ENCODE results near the gene PPP2R3C. TPM values are rescaled to one million over a fixed set of nuclear protein-coding genes. Genes with fewer than 3 reads are reported as not detected.

Gene PPP2R3C
- total and polyA plus RNA-seq, 2 of the 13 experiments (the other 11 are each of a cell fraction or from before 2014, with no cell fraction given) = 63.4 to 102 TPM

DNA sequence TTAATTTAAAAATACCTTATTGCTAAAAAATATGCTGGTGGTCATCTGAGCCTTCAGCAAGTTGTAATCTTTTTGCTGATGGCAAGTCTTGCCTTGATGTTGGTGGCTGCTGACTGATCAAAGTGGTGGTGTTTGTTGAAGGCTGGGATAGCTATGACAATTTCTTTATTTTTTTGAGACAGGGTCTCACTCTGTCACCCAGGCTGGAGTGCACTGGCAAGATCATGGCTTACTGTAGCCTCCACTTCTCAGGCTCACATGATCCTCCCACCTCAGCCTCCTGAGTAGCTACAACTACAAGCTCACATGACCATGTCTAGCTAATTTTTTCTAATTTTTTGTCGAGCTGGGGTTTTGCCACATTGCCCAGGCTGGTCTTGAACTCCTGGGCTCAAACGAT is 25.4 kb upstream of the PPP2R3C start:
- POLR2A ChIA-PET = interaction anchor here (0.5 to 1.6 kb wide), 4 partner anchors 41 to 257 kb away, joined by 3 to 19 read pairs (median 8); partner anchors contain the start of genes NFKBIA and PSMA6
- peak; percentile 18 for ATAC-seq
- Histone ChIP-seq H3K4me1 (ENCODE audit: insufficient read depth, low read length) (peaks cover 33% of the 10 kb centered on the region), H3K9ac (ENCODE audit: insufficient read depth, low read depth, low read length) (no peak overlapping the region), H3K4me2 (ENCODE audit: low read depth, low read length) (no peak overlapping the region), H4K20me1 (ENCODE audit: insufficient read depth, low read length) (no peaks in the 10 kb centered on the region), H3K27ac (ENCODE audit: extremely low read length, insufficient read depth, low read length) (peak overlapping the region; percentile 3), H3K36me3 (replicated peaks in 1 of 2; ENCODE audit: control insufficient read depth in 1 of 2, insufficient read depth in 2 of 2, low read length in 2 of 2) (0 out of 5 replicates have a peak, but pooled peaks cover under 1 to 1% of the 10 kb centered on the region in 2 experiments), H2AFZ (ENCODE audit: low read length) (no peak overlapping the region), H3K4me3 (replicated peaks in 1 of 3; ENCODE audit: insufficient read depth in 1 of 3, low read depth in 2 of 3, low read length in 3 of 3) (no peak overlapping the region), H3K79me2 (ENCODE audit: insufficient read depth, low read length) (peaks cover 23% of the 10 kb centered on the region), H3K27me3 (ENCODE audit: control insufficient read depth in 1 of 2, insufficient read depth in 2 of 2, low read length in 2 of 2) (no peaks in the 10 kb centered on the region), H3K9me3 (ENCODE audit: low read length) (no peaks in the 10 kb centered on the region)
- no peak for FAIRE-seq
- WGBS (ENCODE audit: low lambda C conversion rate) = 73% methylated on average over 2 of the region's 2 CpGs
- CTCF ChIA-PET (ENCODE audit: low intra/inter-chr PET ratio, low total read pairs) = no interaction called here
- intact Hi-C loops (cut with micrococcal nuclease; ENCODE audit: unreplicated experiment) (loop anchor here (10.0 kb wide), 1 partner anchor 668 kb away; no protein-coding TSS in a partner anchor), in situ Hi-C loops (cut with HindIII; ENCODE audit: extremely low pct_ligation_motif_present, low pct_unique_long_range_greater_than_20kb) (loop anchor here (5.0 to 25.0 kb wide), 2 partner anchors 260 to 665 kb away; partner anchors contain the start of gene RALGAPA1)
- no TSS peak for BruUV-seq (replicated peaks)
- DNase-seq (ENCODE audit: low spot score) = no peak
- TF ChIP-seq, protein P1, sequence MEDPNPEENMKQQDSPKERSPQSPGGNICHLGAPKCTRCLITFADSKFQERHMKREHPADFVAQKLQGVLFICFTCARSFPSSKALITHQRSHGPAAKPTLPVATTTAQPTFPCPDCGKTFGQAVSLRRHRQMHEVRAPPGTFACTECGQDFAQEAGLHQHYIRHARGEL (CRISPR knock-in tag; IDR thresholded peaks at IDR 0.05) = no peak
- TF ChIP-seq TBX2 (CRISPR knock-in tag; IDR thresholded peaks at IDR 0.05; ENCODE audit: borderline replicate concordance) = no peak
- TF ChIP-seq MTF2 (CRISPR knock-in tag; IDR thresholded peaks at IDR 0.05; ENCODE audit: borderline replicate concordance) = no peak
- TF ChIP-seq ZMYM3 (CRISPR knock-in tag; IDR thresholded peaks at IDR 0.05) = peak; percentile 76
- TF ChIP-seq, protein P2, sequence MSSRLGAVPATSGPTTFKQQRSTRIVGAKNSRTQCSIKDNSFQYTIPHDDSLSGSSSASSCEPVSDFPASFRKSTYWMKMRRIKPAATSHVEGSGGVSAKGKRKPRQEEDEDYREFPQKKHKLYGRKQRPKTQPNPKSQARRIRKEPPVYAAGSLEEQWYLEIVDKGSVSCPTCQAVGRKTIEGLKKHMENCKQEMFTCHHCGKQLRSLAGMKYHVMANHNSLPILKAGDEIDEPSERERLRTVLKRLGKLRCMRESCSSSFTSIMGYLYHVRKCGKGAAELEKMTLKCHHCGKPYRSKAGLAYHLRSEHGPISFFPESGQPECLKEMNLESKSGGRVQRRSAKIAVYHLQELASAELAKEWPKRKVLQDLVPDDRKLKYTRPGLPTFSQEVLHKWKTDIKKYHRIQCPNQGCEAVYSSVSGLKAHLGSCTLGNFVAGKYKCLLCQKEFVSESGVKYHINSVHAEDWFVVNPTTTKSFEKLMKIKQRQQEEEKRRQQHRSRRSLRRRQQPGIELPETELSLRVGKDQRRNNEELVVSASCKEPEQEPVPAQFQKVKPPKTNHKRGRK (CRISPR knock-in tag; IDR thresholded peaks at IDR 0.05) = no peak
- TF ChIP-seq FOXP1 (IDR thresholded peaks at IDR 0.05) = no peak
- no peak for TF ChIP-seq FOXP1 (CRISPR knock-in tag; IDR thresholded peaks at IDR 0.05)
- TF ChIP-seq ZNF496 (CRISPR knock-in tag; IDR thresholded peaks at IDR 0.05; ENCODE audit: insufficient replicate concordance) = no peak
- TF ChIP-seq ZMAT3 (CRISPR knock-in tag; conservative IDR thresholded peaks at IDR 0.05) = 0 out of 2 replicates have a peak, but pooled peaks have one; percentile 7
- TF ChIP-seq ZNF460 (CRISPR knock-in tag; IDR thresholded peaks at IDR 0.05; ENCODE audit: borderline replicate concordance) = 0 out of 2 replicates have a peak, but pooled peaks have one; percentile 7
- TF ChIP-seq ZNF121 (CRISPR knock-in tag; IDR thresholded peaks at IDR 0.05) = no peak
- TF ChIP-seq, protein P3, sequence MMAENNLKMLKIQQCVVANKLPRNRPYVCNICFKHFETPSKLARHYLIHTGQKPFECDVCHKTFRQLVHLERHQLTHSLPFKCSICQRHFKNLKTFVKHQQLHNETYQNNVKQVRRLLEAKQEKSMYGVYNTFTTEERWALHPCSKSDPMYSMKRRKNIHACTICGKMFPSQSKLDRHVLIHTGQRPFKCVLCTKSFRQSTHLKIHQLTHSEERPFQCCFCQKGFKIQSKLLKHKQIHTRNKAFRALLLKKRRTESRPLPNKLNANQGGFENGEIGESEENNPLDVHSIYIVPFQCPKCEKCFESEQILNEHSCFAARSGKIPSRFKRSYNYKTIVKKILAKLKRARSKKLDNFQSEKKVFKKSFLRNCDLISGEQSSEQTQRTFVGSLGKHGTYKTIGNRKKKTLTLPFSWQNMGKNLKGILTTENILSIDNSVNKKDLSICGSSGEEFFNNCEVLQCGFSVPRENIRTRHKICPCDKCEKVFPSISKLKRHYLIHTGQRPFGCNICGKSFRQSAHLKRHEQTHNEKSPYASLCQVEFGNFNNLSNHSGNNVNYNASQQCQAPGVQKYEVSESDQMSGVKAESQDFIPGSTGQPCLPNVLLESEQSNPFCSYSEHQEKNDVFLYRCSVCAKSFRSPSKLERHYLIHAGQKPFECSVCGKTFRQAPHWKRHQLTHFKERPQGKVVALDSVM (CRISPR knock-in tag; IDR thresholded peaks at IDR 0.05) = peak; percentile 94
- no peak for TF ChIP-seq ZNF124 (CRISPR knock-in tag; IDR thresholded peaks at IDR 0.05)
- TF ChIP-seq HDAC2 (CRISPR knock-in tag; IDR thresholded peaks at IDR 0.05) = 0 out of 2 replicates have a peak, but pooled peaks have one; percentile 8
- TF ChIP-seq HDAC1 (CRISPR knock-in tag; IDR thresholded peaks at IDR 0.05) = 0 out of 2 replicates have a peak, but pooled peaks have one; percentile 13
- peak; percentile 16; the same call in 1 of the 2 replicates for TF ChIP-seq ZNF644 (CRISPR knock-in tag; IDR thresholded peaks at IDR 0.05; ENCODE audit: low read depth)
- 0 out of 2 replicates have a peak, but pooled peaks have one; percentile 21 for TF ChIP-seq ZNF335 (CRISPR knock-in tag; IDR thresholded peaks at IDR 0.05)
- no peak for TF ChIP-seq CHD4 (IDR thresholded peaks at IDR 0.05; ENCODE audit: borderline replicate concordance, low read length)
- TF ChIP-seq BCL3 (CRISPR knock-in tag; IDR thresholded peaks at IDR 0.05) = no peak
- no peak for TF ChIP-seq ZBTB42 (CRISPR knock-in tag; IDR thresholded peaks at IDR 0.05)
- TF ChIP-seq PRMT3 (CRISPR knock-in tag; IDR thresholded peaks at IDR 0.05; ENCODE audit: borderline replicate concordance, low read depth) = no peak
- peak; percentile 55; the same call in 1 of the 2 replicates for TF ChIP-seq ZNF605 (CRISPR knock-in tag; IDR thresholded peaks at IDR 0.05)
